NCI-H2107 (cell line): ENCODE data around the gene RGS3.
"Not testable (repeated sequence)": the region's sequence is repeated elsewhere in the genome, so short reads cannot be mapped to it uniquely, and the experiment has no call there.

Source experiments
- DNase-seq: peaks from one replicate; lab custom pipeline; 2025; lab: John Stamatoyannopoulos, UW

The RGS3 gene

DNA sequence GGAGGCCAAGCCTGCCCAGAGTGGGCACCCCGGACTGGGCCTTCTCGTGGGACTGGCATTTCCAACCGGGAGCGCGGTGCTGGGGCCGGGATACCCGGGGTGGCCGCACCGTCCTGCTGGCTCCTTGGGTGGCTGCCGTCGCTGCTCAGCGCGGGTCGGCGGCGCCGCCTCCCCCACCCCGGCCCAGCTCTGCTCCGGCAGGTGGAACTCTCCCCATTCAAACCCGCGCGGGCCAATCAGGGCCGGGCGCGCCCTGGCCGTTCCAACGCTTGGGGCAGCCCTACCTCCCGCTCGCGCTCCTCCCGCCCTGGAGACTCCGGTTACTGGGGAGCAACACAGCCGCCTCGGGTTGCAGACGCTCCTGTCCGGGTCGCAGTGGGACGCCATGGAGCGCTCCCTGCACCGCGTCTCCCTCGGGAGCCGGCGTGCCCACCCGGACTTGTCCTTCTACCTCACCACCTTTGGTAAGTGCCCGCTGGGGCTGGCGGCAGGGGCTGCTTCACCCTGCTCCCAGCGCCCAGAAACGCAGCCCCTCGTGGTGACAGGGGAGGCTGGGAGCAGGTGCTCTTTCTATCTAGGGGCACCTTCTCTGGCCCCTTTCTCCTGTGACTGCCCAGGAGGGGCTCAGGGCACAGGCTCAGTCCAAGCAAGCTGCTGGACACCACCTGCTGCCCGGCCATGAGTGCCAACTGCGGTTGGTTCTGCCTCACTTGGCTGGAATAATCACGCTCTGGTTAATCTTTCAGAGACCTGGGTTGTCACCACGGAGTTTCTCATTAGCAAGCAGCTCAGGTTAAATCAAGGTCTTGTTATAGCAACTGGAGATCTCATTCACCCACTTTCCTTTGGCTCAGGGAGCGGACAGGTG is at the start of gene RGS3:
RGS3 (plus strand) TSS at position 310 of the 868 bp plus-strand sequence; CDS start at position 386, 76 bp downstream.
- peak; percentile 91 for DNase-seq

DNA sequence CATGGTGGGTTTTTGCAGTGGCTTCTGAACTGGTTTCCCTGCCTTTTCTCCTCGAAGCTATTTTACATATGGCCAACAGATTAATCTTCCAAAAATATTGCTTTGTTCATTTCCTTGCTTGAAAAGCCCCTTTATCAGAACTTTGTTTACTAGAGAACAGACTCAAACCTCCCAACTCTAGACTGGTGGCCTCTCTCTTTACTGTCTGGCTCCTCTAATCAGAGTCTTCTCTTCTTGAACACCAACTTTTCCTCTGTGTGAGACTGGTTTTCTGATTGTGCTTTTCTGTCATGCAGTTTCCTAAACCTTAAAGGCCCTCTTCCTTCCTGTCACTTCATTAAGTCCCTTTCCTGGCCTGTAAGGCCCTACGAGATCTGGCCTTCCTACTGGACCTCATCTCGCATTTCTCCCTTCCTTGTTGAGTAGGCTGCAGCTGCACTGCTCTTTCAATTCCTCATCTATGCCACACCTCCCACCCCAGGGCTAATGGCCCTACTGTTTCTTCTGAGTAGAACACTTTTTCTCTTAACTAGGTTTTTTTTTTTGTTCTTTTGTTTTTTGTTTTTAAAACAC is 47.3 kb upstream of the RGS3 start:
- no peak for DNase-seq

DNA sequence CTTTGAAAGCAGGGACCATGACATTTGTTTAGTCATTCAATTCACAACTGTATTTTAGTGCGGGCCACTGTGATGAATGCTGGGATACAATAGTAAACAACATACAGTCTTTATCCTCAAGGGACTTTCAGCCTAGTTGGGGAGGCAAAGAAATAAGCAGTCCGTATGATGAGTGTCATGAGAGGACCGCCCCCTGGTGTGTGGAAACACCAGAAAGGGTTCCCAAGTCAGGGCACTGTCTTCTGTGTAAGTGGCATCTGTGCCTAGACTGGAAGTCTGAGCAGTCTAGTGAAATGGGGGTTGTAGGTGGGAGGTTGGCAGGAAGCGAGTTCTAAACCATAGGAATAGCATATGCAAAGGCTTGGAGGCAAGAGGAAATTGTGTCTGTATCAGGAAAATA is 46.2 kb upstream of the RGS3 start:
- DNase-seq: no peak

DNA sequence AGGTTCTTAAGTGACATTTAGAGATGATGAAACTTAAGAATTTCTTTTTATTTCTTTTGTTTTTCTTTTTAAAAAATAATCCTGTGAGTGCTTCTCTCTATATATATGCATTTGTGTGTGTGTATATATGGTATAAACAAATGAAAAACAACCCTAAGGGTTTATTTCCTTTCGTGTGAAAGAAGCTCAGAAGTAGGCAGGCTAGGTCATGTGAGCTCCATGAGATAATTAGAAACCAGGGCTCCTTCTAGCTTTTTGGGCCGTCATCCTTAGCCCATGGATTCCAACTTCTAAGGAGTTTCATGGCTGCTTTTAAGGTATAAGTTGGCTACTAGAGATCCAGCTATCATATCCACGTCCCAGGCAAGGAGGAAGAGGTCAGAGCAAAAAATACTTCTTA is 41.8 kb upstream of the RGS3 start:
- no peak for DNase-seq

DNA sequence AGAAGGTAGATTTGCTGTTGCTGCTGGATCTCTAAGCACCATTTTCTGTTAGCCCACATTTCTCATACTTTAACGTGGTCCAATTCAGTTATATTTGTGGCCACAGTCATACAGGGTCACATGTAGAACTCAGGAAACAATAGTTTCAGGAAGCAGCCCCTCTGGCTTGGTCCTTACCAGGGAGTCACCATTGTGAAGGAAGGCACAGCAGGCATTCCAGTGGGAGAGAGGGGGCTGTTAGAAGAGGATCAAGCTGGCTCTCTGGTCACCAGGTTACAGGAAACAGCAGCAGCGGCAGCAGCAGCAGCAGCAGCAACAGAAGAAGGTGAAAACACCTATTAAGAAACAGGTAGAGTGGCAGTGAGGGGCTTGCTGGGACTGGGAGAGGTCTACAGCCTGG is 38.5 kb upstream of the RGS3 start:
- DNase-seq: no peak

DNA sequence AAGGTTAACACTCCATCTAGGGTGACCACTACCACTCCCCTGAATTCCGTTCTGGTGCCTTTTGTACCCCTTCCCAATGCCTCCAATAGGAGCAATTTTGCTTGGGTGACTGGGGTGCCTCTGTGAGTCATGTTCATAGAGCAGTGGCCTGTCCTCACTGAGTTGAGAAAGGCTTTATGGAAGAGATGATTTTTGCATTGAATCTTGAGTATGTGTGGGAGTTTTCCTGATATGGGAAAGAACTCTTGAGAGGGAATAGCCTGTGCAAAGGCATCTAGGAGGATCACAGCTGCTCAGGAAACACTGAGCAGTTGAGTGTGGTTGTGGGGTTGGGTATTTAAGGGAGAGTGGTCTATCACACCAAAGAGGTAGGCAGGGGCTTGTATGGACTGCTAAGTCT is 36.8 kb upstream of the RGS3 start:
- no peak for DNase-seq

DNA sequence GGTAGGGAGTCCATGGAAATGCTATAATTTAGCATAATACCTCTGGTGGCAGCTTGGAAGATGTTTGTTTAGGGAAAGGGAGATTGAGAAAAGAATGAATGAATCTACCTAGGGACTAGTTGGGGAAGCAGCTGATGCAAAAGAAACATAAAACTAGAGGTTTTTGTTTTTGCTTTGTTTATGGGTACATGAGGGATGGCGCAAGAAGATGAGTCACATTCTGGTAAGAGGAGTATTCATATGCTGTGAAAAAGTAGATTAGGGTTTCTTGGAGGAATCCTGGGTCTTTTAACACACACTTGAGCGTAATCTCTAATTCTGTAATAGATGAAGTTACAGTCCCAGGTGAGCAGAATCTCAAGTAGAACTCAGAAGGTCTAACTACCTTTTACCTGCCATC is 35.9 kb upstream of the RGS3 start:
- no peak for DNase-seq

DNA sequence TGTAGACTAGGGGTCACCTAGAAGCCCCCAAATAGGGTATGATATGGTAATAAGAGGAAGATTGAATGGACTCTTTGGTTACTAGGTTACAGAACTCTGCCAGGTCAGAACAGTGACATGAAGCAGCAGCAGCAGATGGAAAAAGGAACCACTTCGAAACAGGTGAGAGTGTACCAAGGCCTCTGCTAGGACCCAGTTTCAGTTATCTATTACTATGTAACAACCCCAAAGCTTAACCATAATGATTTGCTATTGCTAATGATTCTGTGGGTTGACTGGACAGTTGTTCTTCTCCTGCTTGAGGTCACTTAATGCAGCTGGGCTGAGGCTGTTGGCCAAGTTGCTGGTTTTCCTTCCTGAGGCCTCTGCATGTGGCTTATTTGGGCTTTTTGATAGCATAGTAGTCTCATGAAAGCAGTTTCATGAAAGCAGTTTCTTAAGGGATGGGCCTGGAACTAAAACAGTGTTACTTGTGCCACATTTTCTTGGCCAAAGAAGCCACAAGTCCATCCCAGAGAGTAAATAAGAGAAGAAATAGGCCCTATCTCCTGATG is 35.4 kb upstream of the RGS3 start:
- no peak for DNase-seq

DNA sequence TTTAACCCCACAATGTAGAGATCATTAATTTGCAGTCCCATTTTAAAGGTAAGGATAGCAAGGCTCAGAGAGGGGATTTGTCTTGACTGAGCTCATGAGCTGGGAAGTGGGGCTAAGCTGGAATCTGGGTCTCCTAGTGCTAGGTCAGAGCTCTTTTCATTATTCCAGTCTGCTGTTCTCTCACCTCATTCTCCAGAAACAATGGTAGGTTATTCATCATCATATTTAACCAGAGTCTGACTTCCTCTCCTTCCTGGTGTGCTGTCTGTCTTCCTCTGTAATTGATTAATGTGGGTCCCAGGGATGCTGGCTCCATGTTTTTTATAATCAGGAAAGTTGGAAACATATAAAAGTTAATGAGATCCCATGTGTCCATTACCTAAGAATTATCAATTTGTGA is 32.3 kb upstream of the RGS3 start:
- DNase-seq: no peak

DNA sequence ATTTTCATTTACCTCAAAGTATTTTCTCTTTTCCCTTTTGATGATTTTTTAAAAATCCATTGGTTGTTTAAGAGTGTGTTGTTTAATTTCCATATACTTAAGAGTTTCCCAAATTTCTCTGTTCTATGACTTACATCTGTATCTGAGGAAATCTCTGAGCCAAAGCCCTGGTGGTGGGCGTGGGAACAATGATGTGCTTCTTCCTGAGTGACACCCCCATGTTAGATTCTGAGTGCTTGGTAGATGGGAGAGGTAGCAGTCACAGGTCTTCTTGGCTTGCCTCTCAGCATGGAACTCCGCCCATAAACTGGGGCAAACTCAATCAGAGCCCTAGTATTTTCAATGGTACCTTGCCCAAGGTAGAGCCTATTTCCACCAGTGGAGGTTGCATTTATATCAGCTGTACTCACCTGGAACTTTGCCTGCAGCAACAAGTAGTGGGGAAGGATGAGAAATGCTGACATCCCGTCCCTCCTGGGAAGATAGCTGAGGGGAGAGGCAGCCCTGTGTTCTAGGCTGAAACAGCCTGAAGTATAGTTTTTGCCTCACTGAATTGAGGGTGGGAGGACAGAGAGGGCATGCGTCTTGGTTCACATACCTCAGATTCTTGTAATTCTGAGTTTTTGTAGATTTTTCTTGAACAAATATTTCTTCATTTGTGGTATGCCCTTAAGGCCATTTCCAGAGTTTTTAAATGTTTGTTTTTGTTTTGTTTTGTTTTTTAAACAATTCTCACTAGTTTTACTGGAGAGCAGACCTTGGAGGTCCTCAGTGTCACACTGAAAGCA is 26.6 kb upstream of the RGS3 start:
- no peak for DNase-seq

DNA sequence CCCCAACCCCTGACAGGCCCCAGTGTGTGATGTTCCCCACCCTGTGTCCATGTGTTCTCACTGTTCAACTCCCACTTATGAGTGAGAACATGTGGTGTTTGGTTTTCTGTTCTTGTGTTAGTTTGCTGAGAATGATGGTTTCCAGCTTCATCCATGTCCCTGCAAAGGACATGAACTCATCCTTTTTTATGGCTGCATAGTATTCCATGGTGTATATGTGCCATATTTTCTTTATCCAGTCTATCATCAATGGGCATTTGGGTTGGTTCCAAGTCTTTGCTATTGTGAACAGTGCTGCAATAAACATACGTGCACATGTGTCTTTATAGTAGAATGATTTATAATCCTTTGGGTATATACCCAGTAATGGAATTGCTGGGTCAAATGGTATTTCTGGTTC is 25.8 kb upstream of the RGS3 start:
- not testable (repeated sequence) for DNase-seq

DNA sequence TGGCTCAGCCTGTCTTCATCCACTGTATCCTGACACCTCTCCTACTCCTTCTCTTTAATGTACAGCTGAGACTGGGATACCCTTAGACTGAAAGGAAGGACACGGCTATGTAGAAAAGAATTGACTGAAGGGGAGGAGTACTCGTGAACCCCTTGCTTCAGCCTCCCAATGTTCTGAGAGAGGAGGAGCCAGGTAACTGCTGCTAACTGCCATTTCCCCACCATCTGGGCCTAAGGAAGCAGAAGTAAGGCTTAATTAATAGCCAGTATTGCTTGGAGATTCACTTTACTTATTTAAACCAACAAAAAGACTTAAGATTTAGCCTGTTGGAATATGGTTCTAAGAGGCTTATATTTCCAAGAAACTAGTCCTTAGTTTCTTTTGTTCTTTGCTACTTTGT is 18.8 kb upstream of the RGS3 start:
- no peak for DNase-seq

DNA sequence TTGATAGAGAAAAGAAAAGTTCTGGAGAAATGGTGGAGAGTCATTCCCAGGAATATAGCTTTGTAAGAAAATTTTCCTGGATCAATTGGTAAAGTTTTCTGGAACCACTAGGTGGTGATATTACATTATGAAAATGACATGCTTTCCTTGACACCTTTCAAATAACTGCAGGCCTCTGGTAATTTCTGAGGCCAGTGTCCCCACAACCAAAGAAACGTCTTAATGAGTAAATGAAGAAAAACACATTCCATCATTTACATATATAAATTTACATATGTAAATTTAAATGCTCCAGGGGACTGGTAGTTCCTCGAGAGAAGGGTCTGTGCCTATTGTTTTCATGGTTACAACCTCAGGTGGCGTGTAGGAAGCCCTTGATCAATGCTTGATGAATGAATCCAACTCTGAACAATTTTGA is 17.2 kb upstream of the RGS3 start:
- peak; percentile 31 for DNase-seq

DNA sequence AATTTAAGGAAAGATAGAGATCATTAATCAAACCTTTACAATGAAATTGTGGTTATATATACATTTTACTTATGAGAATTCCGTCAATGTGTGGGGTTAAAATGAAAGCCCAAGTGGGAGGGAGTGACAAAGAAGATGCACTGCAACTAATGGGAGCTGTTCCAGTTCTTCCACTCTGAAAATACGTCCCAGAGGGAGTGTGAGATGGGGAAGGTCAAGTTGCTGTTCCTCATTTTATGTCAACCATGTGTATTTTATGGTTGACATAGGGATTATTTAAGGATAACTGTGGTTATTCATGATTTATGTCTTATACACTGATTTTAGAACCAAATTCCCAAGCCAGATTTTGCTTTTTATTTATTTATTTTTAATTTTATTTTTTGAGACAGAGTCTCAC is 14.2 kb upstream of the RGS3 start:
- DNase-seq: no peak

DNA sequence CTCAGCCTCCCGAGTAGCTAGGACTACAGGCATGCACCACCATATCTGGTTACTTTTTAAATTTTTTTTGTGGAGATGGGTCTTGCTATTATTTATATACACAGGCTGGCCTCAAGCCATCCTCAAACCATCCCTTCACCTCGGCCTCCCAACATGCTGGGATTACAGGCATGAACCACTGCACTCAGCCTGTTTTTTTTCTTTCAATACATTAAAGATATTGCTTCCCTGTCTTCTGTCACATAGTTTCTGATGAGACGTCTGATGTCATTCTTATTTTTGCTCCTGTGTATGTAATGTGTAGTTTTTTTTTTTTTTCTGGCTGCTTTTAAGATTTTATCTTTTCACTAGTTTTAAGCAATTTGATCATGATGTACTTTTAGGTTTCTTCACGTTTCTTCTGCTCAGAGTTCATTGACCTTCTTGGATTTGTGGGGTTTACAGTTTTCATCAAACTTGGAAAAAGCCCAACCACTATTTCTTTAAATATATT is 11.4 kb upstream of the RGS3 start:
- no peak for DNase-seq

DNA sequence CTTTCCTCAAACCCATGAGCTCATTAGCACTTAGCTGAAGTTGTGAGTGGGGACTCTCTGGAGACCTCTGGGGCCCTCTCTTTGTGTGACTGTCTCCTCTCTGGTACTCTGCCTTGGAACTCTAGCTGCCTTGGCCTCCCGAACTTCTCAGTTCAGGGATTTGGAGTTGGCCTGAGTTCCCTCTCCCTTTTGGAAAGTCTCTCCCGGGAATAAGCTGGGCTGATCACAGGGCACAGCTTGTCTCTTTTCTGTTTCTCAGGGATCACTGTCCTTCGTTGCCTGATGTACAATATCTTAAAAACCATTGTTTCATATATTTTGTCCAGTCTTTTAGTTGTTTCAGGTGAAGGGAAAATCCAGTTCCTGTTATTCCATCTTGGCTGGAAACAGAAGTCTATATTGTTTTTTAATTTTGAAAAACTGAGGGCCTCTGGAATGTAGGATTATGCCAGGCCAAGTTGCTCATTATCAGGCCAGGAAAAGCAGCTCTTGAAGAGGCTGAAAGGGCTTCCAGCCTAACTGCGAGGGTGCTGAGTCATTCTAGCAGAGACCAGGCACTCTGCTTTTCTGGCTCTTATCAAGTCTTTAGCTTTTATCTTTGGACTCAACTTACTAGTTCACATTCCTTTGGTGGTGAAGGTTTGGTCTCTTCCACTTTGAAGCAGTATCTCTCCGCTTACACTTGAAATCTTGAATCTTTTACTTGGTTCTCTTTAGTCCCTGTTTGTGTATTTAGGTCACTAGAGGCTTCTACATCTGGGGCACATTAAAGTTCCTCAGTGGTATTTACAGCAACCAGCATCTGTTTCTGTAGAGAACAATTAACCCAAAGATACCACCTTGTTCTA is 8.4 kb upstream of the RGS3 start:
- no peak for DNase-seq

DNA sequence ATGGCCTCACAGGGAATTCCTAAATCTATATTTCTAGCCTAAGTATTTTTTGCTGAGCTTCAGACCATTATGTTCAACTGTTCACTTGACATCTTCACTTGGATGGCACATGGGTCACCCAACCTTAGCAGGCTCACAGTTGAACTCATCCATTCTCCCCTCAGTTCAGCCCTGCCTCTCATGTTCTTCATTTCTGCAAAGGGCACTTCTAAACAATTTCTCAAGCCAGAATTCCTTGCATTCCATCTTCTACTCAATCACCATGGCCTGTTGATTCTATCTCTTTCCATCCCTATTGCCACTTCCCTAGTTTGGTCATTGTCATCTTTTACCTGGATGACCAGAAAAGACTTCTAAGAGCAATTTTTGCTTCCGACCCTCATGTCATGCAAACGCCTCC is 7.3 kb upstream of the RGS3 start:
- no peak for DNase-seq

DNA sequence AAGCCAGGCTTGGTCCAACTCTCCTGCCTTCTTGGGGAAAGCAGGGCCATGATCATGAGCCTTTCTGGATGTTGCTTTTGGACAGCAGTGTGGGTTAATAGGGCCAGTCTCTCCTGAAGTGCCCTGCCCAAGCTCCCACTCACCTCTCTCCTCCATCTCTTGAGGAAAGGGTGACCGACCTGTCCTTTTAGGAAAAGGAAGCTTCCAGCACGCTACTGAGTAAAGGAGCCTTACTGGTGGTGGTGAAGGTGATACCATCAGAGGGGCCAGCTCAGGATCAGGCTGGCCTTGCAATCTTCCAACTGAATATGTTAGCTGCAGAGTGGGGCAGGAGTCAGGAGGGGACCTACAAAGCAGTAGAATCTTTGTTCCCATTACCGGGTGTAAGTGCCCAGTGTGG is 2.2 kb upstream of the RGS3 start:
- no peak for DNase-seq

DNA sequence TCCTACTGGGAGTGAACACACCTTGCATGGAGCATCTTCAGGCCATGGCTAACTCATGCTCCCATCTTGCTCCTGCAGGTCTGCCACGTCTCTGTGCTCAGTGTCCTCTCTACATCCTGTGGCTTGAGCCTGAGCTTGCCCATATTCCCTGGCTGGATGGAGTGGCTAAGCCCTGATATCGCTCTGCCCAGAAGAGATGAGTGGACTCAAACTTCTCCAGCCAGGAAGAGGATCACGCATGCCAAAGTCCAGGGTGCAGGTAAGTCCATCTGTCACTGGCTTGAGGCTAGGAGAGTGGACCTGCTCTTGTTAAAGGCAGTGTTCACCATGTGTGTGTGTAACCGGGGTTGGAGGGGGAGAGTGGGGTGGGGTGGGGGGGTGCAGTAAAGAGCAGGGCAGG is 1.6 kb upstream of the RGS3 start:
- DNase-seq: no peak

DNA sequence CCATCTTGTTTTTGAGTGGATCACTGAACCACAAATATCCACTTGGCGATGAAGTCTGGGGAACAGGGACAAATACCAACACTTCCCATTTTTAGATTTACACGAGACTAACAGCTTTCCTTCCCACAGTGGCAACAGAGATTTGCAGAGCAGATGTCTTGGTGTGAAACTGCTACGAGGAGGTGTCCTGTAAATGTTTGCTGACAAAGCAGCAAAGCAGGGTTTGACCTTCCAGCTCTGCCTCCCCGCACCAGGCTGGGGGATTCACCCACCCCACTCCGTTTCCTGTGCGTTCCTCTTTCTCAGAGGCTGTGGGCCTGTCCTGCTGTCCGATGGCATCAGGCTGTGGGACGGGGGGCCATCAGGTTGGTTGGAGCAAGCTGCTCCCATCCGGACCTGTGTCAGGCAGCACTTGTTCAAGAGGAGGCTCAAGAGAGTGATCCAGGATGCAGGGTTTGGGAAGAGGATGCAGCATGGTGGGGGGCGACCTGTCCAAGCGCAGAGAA is 693 bp upstream of the RGS3 start:
- DNase-seq: no peak

DNA sequence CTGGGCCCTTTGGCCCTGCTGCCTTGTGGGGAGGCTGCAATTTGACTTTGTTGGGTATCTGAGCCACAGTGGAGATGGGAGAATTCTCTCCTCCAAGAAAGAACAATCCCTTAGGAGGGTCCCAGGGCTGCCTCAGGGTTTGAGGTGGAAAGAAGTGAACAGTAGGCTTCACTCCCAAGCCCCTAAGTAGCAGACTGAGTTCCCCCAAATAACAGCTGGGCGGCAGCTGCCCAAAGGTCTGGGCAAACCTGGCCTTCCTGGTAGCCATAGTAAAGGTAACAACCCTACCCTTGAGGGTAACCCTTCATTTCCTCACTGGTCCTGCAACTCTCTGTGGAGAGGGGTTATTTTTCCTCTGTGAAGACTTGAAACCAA is 746 bp downstream of the RGS3 start:
- DNase-seq: no peak
